ENCODE data around the gene MCC. TPM values are rescaled to one million over a fixed set of nuclear protein-coding genes. Genes with fewer than 3 reads are reported as not detected.

MCC gene
- total RNA-seq, 1 experiment from 2014 or later = 0.41 TPM

DNA sequence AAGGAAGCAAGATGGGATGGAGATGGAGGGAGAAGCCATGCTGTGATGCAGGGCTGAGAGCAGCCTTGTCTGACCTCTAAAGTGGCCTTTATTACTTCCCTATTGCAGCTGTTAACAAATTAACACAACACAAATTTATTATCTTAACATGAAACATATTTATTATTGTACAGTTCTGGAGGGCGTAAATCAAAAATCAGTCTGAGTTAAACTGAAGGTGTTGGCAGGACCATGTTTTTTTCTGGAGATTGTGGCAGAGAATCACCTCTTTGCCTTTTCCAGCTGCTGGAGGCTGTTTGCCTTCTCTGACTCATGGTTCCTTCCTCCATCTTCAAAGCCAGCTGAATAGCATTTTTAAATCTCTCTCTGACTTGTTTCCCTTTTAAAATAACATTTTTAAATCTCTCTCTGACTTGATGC lies 7.2 kb upstream of the MCC start:
- Histone ChIP-seq H3K27ac (ENCODE audit: low read length) (no peak overlapping the region), H3K9me3 (ENCODE audit: control insufficient read depth, insufficient read depth, low read depth, low read length) (0 out of 2 replicates have a peak, but pooled peaks cover 2% of the 10 kb centered on the region), H3K4me1 (ENCODE audit: control insufficient read depth, insufficient read depth, low read length) (no peaks in the 10 kb centered on the region), H3K27me3 (ENCODE audit: control insufficient read depth, insufficient read depth, low read length) (peaks cover 2% of the 10 kb centered on the region; the same call in 1 of the 2 replicates), H3K4me3 (ENCODE audit: low read depth in 2 of 2, low read length in 2 of 2) (no peak overlapping the region), H3K36me3 (ENCODE audit: control insufficient read depth, insufficient read depth, low read length) (no peaks in the 10 kb centered on the region)
- intact Hi-C loops (cut with micrococcal nuclease; ENCODE audit: unreplicated experiment) = no loop called here
- BruUV-seq (replicated peaks) = no TSS peak
- TF ChIP-seq, protein P1, sequence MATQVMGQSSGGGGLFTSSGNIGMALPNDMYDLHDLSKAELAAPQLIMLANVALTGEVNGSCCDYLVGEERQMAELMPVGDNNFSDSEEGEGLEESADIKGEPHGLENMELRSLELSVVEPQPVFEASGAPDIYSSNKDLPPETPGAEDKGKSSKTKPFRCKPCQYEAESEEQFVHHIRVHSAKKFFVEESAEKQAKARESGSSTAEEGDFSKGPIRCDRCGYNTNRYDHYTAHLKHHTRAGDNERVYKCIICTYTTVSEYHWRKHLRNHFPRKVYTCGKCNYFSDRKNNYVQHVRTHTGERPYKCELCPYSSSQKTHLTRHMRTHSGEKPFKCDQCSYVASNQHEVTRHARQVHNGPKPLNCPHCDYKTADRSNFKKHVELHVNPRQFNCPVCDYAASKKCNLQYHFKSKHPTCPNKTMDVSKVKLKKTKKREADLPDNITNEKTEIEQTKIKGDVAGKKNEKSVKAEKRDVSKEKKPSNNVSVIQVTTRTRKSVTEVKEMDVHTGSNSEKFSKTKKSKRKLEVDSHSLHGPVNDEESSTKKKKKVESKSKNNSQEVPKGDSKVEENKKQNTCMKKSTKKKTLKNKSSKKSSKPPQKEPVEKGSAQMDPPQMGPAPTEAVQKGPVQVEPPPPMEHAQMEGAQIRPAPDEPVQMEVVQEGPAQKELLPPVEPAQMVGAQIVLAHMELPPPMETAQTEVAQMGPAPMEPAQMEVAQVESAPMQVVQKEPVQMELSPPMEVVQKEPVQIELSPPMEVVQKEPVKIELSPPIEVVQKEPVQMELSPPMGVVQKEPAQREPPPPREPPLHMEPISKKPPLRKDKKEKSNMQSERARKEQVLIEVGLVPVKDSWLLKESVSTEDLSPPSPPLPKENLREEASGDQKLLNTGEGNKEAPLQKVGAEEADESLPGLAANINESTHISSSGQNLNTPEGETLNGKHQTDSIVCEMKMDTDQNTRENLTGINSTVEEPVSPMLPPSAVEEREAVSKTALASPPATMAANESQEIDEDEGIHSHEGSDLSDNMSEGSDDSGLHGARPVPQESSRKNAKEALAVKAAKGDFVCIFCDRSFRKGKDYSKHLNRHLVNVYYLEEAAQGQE (IDR thresholded peaks at IDR 0.05; ENCODE audit: insufficient read depth in 1 of 2, low read depth in 2 of 2, low read length in 1 of 2) = no peak
- no peak for TF ChIP-seq POLR2AphosphoS5 (IDR thresholded peaks at IDR 0.05; ENCODE audit: low read depth, low read length)
- no peak for TF ChIP-seq SIN3A (IDR thresholded peaks at IDR 0.05; ENCODE audit: borderline replicate concordance, insufficient read depth, low read depth, low read length)
- no peak for TF ChIP-seq TCF7L2 (IDR thresholded peaks at IDR 0.05; ENCODE audit: low read depth, low read length)
- TF ChIP-seq, protein P2, sequence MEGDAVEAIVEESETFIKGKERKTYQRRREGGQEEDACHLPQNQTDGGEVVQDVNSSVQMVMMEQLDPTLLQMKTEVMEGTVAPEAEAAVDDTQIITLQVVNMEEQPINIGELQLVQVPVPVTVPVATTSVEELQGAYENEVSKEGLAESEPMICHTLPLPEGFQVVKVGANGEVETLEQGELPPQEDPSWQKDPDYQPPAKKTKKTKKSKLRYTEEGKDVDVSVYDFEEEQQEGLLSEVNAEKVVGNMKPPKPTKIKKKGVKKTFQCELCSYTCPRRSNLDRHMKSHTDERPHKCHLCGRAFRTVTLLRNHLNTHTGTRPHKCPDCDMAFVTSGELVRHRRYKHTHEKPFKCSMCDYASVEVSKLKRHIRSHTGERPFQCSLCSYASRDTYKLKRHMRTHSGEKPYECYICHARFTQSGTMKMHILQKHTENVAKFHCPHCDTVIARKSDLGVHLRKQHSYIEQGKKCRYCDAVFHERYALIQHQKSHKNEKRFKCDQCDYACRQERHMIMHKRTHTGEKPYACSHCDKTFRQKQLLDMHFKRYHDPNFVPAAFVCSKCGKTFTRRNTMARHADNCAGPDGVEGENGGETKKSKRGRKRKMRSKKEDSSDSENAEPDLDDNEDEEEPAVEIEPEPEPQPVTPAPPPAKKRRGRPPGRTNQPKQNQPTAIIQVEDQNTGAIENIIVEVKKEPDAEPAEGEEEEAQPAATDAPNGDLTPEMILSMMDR (IDR thresholded peaks at IDR 0.05) = no peak
- POLR2A ChIA-PET = no interaction called here
- DNase-seq (ENCODE audit: low read depth, low spot score) (no peak), ATAC-seq (no peak)
- CTCF ChIA-PET = no interaction called here
- in situ Hi-C loops (cut with HindIII; ENCODE audit: low pct_unique_long_range_greater_than_20kb, low sequenced_read_pairs) = no loop called here

DNA sequence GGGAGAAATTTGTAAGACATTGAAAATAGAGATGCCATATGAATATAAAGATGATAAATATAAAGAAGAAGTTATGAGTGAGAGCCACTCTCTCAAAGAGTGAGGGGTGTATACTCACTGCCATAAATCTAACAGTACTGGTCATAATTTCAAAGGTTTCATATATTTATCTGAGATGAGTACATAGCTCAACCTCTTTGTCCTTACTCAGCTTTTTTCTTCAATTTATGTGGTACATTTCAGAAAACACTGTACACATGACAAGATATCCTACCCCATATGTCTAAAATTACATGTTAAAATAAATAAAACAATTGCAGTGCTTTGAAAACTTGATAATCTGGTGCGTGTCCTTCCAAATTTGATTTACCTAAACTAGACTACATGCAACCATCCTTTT lies 5.2 kb upstream of the MCC start:
- POLR2A ChIA-PET = no interaction called here
- no peak for ATAC-seq
- no peak for DNase-seq (ENCODE audit: low read depth, low spot score)
- TF ChIP-seq TCF7L2 (IDR thresholded peaks at IDR 0.05; ENCODE audit: low read depth, low read length) (no peak), POLR2AphosphoS5 (IDR thresholded peaks at IDR 0.05; ENCODE audit: low read depth, low read length) (no peak)
- TF ChIP-seq, protein P2 (IDR thresholded peaks at IDR 0.05) = no peak
- TF ChIP-seq, protein P1 (IDR thresholded peaks at IDR 0.05; ENCODE audit: insufficient read depth in 1 of 2, low read depth in 2 of 2, low read length in 1 of 2) = no peak
- Histone ChIP-seq H3K4me3 (ENCODE audit: low read depth in 2 of 2, low read length in 2 of 2) (no peak overlapping the region), H3K9me3 (ENCODE audit: control insufficient read depth, insufficient read depth, low read depth, low read length) (0 out of 2 replicates have a peak, but pooled peaks cover 8% of the 10 kb centered on the region), H3K27ac (ENCODE audit: low read length) (no peak overlapping the region), H3K4me1 (ENCODE audit: control insufficient read depth, insufficient read depth, low read length) (0 out of 2 replicates have a peak, but pooled peaks cover 2% of the 10 kb centered on the region), H3K27me3 (ENCODE audit: control insufficient read depth, insufficient read depth, low read length) (peaks cover 12% of the 10 kb centered on the region), H3K36me3 (ENCODE audit: control insufficient read depth, insufficient read depth, low read length) (no peaks in the 10 kb centered on the region)
- in situ Hi-C loops (cut with HindIII; ENCODE audit: low pct_unique_long_range_greater_than_20kb, low sequenced_read_pairs) = no loop called here
- intact Hi-C loops (cut with micrococcal nuclease; ENCODE audit: unreplicated experiment) = no loop called here
- CTCF ChIA-PET = interaction anchor here (0.7 kb wide), 1 partner anchor 114 kb away, joined by 3 read pairs; no protein-coding TSS in a partner anchor
- no TSS peak for BruUV-seq (replicated peaks)

Data from Panc1 (cell line).